ENCODE measurements around the gene ENOX2. TPM values are rescaled to one million over a fixed set of nuclear protein-coding genes. Genes with fewer than 3 reads are reported as not detected.
A peak's percentile ranks its signal among the peaks of the same experiment; 100 is the strongest.

Gene ENOX2, protein sequence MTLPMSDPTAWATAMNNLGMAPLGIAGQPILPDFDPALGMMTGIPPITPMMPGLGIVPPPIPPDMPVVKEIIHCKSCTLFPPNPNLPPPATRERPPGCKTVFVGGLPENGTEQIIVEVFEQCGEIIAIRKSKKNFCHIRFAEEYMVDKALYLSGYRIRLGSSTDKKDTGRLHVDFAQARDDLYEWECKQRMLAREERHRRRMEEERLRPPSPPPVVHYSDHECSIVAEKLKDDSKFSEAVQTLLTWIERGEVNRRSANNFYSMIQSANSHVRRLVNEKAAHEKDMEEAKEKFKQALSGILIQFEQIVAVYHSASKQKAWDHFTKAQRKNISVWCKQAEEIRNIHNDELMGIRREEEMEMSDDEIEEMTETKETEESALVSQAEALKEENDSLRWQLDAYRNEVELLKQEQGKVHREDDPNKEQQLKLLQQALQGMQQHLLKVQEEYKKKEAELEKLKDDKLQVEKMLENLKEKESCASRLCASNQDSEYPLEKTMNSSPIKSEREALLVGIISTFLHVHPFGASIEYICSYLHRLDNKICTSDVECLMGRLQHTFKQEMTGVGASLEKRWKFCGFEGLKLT
- 10 to 100 TPM; 11.5 to 20.3 (median 15.2) TPM for total RNA-seq

DNA sequence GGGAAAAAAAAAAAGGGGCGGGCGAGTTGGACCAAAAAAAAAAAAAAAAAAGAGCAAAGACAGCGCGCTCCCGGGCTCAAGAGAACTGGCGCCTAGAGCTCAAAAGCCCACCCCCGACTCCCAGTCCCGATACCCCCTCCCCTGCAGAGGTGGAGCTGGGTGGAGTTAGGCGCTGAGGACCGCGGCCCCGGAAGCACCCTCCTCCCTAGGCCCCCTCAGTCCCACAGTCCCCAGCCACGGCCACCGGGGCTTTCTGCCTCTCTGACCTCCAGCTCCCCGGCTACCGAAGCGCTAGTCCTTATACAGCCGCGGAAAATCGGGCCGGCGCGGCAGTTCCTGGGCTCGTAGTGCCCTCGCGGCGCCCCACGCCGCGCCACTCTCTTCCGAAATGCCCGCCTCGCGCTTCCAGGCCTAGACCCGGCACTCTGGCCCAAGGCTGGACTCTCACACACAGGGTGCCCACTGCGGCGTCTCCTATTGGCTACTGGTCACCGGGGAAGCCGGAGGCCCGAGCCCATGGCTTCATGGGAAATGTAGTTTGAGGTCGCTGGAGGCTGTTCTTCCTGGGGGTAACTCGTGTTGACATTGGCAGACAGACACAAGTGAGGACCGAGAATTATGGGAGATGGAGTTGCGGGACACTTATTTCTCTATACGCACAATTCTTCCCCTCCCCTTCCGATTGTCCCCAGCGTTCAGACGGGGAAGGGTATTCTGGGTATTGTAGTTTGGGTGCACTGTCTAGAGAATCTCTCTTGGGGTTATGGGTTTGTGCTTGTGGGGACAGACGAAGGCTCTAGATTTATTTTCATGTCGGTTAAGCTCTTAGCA lies at the start of gene ENOX2:
Gene ENOX2 (minus strand): TSS at position 427 of the 831 bp plus-strand sequence. CDS start 199,993 bp downstream, outside the sequence.
- peak; percentile 83 to 94 for DNase-seq (ENCODE audit: low spot score in 2 of 2)
- Histone ChIP-seq H3K9me3 (no peaks in the 10 kb centered on the region), H3K27ac (peak within 1 kb of the TSS; percentile 80 to 84), H3K27me3 (peaks cover 0 to 27% of the 10 kb centered on the region in 2 donors), H3K36me3 (no peaks in the 10 kb centered on the region), H3K4me3 (peak within 1 kb of the TSS; percentile 60 to 64 (median 63)), H3K4me1 (no peaks in the 10 kb centered on the region)
- intact Hi-C loops (cut with DNase I; ENCODE audit: low total_unique reads) = no loop called here
- TF ChIP-seq, protein P1, sequence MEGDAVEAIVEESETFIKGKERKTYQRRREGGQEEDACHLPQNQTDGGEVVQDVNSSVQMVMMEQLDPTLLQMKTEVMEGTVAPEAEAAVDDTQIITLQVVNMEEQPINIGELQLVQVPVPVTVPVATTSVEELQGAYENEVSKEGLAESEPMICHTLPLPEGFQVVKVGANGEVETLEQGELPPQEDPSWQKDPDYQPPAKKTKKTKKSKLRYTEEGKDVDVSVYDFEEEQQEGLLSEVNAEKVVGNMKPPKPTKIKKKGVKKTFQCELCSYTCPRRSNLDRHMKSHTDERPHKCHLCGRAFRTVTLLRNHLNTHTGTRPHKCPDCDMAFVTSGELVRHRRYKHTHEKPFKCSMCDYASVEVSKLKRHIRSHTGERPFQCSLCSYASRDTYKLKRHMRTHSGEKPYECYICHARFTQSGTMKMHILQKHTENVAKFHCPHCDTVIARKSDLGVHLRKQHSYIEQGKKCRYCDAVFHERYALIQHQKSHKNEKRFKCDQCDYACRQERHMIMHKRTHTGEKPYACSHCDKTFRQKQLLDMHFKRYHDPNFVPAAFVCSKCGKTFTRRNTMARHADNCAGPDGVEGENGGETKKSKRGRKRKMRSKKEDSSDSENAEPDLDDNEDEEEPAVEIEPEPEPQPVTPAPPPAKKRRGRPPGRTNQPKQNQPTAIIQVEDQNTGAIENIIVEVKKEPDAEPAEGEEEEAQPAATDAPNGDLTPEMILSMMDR (IDR thresholded peaks at IDR 0.05) = peak in 1 of 3 donors; percentile 20
- TF ChIP-seq POLR2AphosphoS5 (IDR thresholded peaks at IDR 0.05) (peak; percentile 37 to 49 (median 42)), POLR2A (IDR thresholded peaks at IDR 0.05) (peak; percentile 39)

DNA sequence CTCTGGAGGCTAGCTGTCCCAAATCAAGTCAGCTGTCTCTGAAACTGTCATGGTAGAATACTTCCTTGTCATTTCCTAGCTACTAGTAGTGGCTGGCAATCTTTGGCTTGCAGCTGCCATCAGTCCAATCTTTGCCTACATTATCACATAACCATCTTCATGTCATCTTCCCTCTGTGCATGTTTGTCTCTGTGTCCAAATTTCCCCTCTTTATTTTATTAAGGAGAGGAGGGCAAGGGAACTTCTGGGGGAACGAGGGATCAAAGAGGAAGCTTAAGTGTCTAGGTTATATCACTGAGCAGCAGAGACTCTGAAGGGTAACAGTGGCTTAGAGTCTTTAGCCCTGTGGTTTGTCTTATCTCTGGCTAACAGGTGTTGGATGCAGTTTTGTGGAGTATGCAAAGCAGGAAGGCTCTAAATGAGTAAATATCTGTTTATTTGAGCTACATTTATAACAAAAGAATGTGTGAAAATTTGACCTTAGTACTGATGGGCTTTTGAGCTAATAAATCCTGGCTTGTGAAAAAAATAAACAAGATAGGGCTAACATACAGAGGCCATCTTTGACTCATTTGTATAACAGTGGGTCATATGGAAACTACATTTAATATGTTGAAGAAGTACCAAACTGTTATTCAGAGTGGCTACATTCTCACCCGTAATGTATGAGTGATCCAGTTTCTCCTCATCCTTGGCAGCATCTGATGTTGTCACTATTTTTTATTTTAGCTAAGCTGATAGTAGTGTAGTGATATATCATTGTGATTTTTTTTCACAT lies 49.4 kb upstream of the ENOX2 start:
- intact Hi-C loops (cut with DNase I; ENCODE audit: low total_unique reads) = no loop called here

DNA sequence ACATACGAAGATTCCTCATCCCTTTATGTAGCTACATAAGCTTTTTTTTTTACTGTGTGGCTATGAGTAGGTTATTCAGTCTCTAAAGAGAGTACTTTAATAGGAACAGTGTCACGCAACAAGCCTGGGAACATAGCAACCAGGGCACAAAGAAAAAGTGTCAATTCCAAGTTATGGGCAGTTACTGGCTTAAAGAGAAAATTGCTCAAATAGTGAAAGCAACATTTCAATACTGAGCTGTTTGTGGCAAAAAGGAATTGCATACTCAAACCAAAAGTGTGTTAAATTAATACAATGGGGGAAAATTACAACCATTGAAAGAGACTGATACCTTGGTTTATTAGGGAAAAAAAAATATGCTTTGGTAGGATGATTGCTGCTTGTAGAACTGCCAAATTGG lies 41.2 kb upstream of the ENOX2 start:
- TF ChIP-seq, protein P1 (IDR thresholded peaks at IDR 0.05) = no peak
- TF ChIP-seq POLR2A (IDR thresholded peaks at IDR 0.05) (no peak), POLR2AphosphoS5 (IDR thresholded peaks at IDR 0.05) (no peak)
- H3K36me3 ChIP-seq = no peaks in the 10 kb centered on the region
- H3K27me3 ChIP-seq = peaks cover 0 to 41% of the 10 kb centered on the region in 2 donors
- no peak for DNase-seq (ENCODE audit: low spot score in 2 of 2)
- no peak overlapping the region for H3K4me3 ChIP-seq
- H3K27ac ChIP-seq = no peak overlapping the region
- H3K4me1 ChIP-seq = no peaks in the 10 kb centered on the region
- intact Hi-C loops (cut with DNase I; ENCODE audit: low total_unique reads) = no loop called here
- H3K9me3 ChIP-seq = peaks cover 9 to 22% of the 10 kb centered on the region in 2 donors

More for the DNA sequence above, 49.4 kb upstream of the ENOX2 start:
- H3K4me1 ChIP-seq = no peaks in the 10 kb centered on the region
- no peak for DNase-seq (ENCODE audit: low spot score in 2 of 2)
- no peak overlapping the region for H3K4me3 ChIP-seq
- H3K27me3 ChIP-seq = peaks cover 0 to 7% of the 10 kb centered on the region in 2 donors
- H3K9me3 ChIP-seq = peaks cover 8 to 12% of the 10 kb centered on the region in 2 donors
- TF ChIP-seq POLR2AphosphoS5 (IDR thresholded peaks at IDR 0.05) (no peak), POLR2A (IDR thresholded peaks at IDR 0.05) (no peak)
- TF ChIP-seq, protein P1 (IDR thresholded peaks at IDR 0.05) = no peak
- H3K27ac ChIP-seq = no peak overlapping the region
- no peaks in the 10 kb centered on the region for H3K36me3 ChIP-seq

DNA sequence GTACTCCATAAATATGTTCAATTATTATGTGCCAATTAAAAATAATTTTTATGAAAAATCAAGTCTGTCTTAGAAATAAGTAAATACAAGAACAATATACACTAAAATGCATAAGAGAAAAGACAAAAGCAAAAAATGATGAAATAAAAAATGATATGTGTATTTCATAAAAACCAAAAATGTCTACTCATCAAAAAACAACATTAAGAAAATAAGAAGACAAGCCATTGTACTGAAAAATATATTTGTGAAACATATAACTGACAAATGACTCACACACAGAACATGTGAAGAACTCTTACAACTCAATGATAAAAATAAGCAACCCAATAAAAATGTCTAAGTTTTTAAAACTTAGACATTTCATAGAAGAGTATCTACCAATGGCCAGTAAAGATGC lies 34.1 kb upstream of the ENOX2 start:
- TF ChIP-seq POLR2A (IDR thresholded peaks at IDR 0.05) (no peak), POLR2AphosphoS5 (IDR thresholded peaks at IDR 0.05) (no peak)
- TF ChIP-seq, protein P1 (IDR thresholded peaks at IDR 0.05) = no peak
- no peak overlapping the region for H3K27ac ChIP-seq
- no peak for DNase-seq (ENCODE audit: low spot score in 2 of 2)
- peaks cover 0 to 15% of the 10 kb centered on the region in 2 donors for H3K27me3 ChIP-seq
- no peaks in the 10 kb centered on the region for H3K4me1 ChIP-seq
- no peaks in the 10 kb centered on the region for H3K36me3 ChIP-seq
- no peaks in the 10 kb centered on the region for H3K9me3 ChIP-seq
- intact Hi-C loops (cut with DNase I; ENCODE audit: low total_unique reads) = no loop called here
- H3K4me3 ChIP-seq = no peak overlapping the region
